ENCODE measurements around the gene PPA2. TPM values are rescaled to one million over a fixed set of nuclear protein-coding genes. Genes with fewer than 3 reads are reported as not detected.
"Not testable (repeated sequence)": the region's sequence is repeated elsewhere in the genome, so short reads cannot be mapped to it uniquely, and the experiment has no call there.

PPA2 gene
- total RNA-seq, 4 donors from 2014 or later: 85.4 to 170 (median 113) TPM

GRCh38 chr4:105469736-105470135 lies 4.1 kb downstream of the PPA2 start:
- Histone ChIP-seq H3K27ac (no peak overlapping the region), H3K27me3 (no peaks in the 10 kb centered on the region), H3K4me3 (no peak overlapping the region), H3K36me3 (peaks cover 8% of the 10 kb centered on the region), H3K9me3 (no peaks in the 10 kb centered on the region), H3K4me1 (peaks cover 39% of the 10 kb centered on the region)
- TF ChIP-seq EP300 (IDR thresholded peaks at IDR 0.05) (no peak), CTCF (IDR thresholded peaks at IDR 0.05) (no peak), POLR2A (IDR thresholded peaks at IDR 0.05) (no peak), POLR2AphosphoS5 (IDR thresholded peaks at IDR 0.05) (no peak)
- 88% methylated on average over 1 of the region's 1 CpG for WGBS
- no peak for DNase-seq (ENCODE audit: low spot score in 2 of 2)

- Histone ChIP-seq H3K9me3 (no peaks in the 10 kb centered on the region), H3K4me1 (peaks cover 23% of the 10 kb centered on the region), H3K4me3 (no peak overlapping the region), H3K27me3 (no peaks in the 10 kb centered on the region), H3K36me3 (peaks cover 15% of the 10 kb centered on the region), H3K27ac (no peak overlapping the region)
- TF ChIP-seq POLR2A (IDR thresholded peaks at IDR 0.05) (no peak), POLR2AphosphoS5 (IDR thresholded peaks at IDR 0.05) (no peak), EP300 (IDR thresholded peaks at IDR 0.05) (no peak), CTCF (IDR thresholded peaks at IDR 0.05) (no peak)
- 93% methylated on average over 6 of the region's 6 CpGs for WGBS
- DNase-seq (ENCODE audit: low spot score in 2 of 2): no peak
Measured at GRCh38 chr4:105466580-105466979, 7.3 kb downstream of the PPA2 start.

- H3K4me3 ChIP-seq; H3K27me3 ChIP-seq; DNase-seq (ENCODE audit: low spot score in 2 of 2); H3K4me1 ChIP-seq; H3K9me3 ChIP-seq; H3K27ac ChIP-seq: not testable (repeated sequence)
- 98% methylated on average over 2 of the region's 2 CpGs for WGBS
- H3K36me3 ChIP-seq: peaks cover 19% of the 10 kb centered on the region
Measured at GRCh38 chr4:105464563-105464962, 9.3 kb downstream of the PPA2 start.

GRCh38 chr4:105462576-105462975 lies 11.3 kb downstream of the PPA2 start:
- H3K27ac ChIP-seq: no peak overlapping the region
- H3K27me3 ChIP-seq: no peaks in the 10 kb centered on the region
- 95% methylated on average over 3 of the region's 3 CpGs for WGBS

GRCh38 chr4:105461621-105462382 lies 12.1 kb downstream of the PPA2 start:
- no peak for DNase-seq (ENCODE audit: low spot score in 2 of 2)
- WGBS: 94% methylated on average over 6 of the region's 6 CpGs
- TF ChIP-seq EP300 (IDR thresholded peaks at IDR 0.05) (no peak), POLR2A (IDR thresholded peaks at IDR 0.05) (no peak), POLR2AphosphoS5 (IDR thresholded peaks at IDR 0.05) (no peak), CTCF (IDR thresholded peaks at IDR 0.05) (no peak)
- Histone ChIP-seq H3K9me3 (no peaks in the 10 kb centered on the region), H3K4me1 (no peaks in the 10 kb centered on the region), H3K27me3 (no peaks in the 10 kb centered on the region), H3K27ac (no peak overlapping the region), H3K36me3 (peaks cover 16% of the 10 kb centered on the region), H3K4me3 (no peak overlapping the region)

More at GRCh38 chr4:105462576-105462975, 11.3 kb downstream of the PPA2 start:
- DNase-seq (ENCODE audit: low spot score in 2 of 2): no peak
- H3K36me3 ChIP-seq: peaks cover 19% of the 10 kb centered on the region
- H3K4me1 ChIP-seq: no peaks in the 10 kb centered on the region
- no peak for TF ChIP-seq POLR2AphosphoS5 (IDR thresholded peaks at IDR 0.05)
- TF ChIP-seq POLR2A (IDR thresholded peaks at IDR 0.05): no peak
- no peak for TF ChIP-seq EP300 (IDR thresholded peaks at IDR 0.05)
- TF ChIP-seq CTCF (IDR thresholded peaks at IDR 0.05): no peak
- H3K9me3 ChIP-seq: no peaks in the 10 kb centered on the region
- no peak overlapping the region for H3K4me3 ChIP-seq

All from suprapubic skin (tissue), 4 donors.